HG03565 (cell line): Measurements from ENCODE around the gene UBE3A.
A peak's percentile ranks its signal among the peaks of the same experiment; 100 is the strongest.
"Not testable (repeated sequence)": the region's sequence is repeated elsewhere in the genome, so short reads cannot be mapped to it uniquely, and the experiment has no call there.

Source experiments
- ATAC-seq: cut with Tn5 transposase; IDR thresholded peaks from one replicate; pipeline ENCODE4 v1.9.1; 2021; ENCODE audit warnings: mild to moderate bottlenecking, moderate library complexity; ENCODE audit not compliant: unreplicated experiment

UBE3A gene

DNA sequence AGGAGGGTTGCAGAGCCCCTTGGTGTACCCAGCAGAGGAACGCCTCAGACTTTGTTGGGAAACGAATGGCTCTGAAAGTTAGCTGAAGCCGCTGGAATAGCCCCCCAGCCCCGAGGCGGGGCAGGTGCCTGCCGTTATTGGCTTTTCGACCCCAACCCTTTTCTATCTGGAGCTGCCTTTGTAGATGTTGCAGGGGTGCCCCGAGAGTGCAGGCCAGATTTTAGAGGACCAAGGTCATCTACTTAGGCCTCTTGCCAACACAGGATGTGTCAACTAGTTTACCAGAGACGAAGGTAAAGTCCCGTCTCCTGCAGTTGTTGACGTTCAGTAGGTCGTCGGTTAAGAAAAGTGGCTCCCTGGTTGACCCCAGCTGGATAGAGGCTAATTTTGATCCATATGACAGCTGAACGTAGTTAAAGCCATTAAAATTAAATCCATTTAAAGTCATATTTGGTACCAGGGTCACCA is 579 bp upstream of the UBE3A start:
- peak; percentile 3 for ATAC-seq

DNA sequence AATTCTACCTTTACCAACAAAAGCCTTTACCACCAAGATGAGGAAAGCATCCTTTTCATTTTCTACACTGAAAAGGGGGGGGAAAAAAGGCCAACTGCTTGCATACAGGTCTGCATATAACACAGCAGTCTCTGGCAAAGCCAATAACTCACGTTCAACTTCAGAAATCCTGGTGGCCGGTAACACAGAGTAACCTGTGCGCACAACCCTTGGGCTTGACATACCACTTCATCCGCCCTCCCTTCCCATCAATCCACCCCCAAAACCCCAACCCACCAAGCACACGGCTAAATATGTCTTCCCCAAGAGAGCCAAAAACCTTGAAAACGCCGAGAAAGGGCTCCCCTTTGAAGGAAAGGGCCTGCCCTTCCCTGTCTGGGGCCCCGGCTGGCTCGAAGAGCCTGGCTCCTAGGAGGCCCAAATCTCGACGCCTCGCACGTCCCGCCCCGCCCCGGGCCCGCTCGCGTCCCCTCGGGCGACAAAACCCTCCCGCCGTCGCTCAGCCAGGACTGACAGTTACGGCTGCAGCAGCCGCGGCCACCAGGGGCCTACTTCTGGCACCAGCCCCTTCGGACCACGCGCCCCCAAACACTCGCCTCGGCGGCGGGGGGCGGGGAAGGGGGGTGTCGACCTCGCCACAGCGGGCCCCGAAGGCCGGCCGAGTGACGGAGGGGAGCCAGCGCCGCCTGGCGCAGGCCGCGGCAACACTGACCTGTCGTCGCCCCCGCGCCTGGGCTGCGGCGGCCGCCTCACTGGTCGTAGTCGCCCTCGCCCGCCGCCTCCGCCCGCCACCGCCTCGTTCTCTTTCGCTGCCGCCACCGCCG is 835 bp downstream of the UBE3A start:
- ATAC-seq: peak; percentile 32

DNA sequence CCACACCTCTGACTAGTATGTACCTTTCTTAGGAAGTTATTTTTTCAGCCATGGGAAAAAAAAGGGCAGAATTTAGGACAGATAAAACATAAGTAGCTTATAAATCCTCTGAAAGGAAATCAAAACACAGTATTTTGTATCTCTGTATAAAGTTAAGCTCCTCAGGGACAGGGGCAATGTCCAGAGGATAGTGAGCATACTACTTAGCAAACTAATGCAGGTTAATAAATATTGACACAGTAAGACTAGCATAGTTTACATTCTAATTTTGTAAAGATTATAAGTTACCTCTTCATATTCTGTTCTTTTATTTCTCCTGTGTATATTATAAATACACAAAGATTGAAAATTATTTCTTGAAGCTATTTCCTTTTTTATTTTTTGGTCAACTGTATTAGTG is 2.1 kb downstream of the UBE3A start:
- no peak for ATAC-seq

DNA sequence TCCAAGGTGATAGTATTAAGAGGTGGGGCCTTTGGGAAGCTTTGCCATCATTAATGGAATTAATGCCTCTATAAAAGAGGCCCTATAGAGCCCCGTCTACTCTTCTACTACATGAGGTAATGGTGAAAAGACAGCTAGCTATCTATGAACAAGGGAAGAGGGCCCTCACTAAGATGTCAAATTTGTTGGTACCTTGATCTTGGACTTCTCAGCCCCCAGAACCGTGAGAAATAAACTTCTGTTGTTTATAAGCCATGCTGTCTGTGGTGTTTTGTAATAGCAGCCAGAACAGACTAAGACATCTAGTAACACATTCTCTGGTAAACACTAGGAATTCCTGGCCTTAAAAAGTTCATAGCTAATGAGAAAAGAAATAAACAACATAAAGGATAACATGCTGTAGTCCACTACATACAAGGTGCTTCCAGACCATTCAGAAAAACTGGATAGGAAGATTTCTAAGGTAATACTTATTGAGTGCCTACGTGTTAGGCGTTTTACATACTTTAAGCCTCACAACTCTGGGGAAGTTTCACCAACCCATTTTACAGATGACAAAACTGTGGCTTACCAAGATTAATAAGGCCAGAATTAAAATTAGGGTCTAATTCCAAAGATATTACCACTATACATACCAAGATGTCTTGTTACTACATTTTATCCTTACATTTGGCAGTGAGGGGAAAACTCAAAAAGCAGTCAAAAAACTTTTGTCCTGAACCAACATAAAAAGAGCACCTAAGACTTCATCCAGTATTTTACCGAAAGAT is 3.2 kb downstream of the UBE3A start:
- ATAC-seq: no peak

- no peak for ATAC-seq
Measured at GRCh38 chr15:25433118-25433865, 5.5 kb downstream of the UBE3A start.

- no peak for ATAC-seq
Measured at GRCh38 chr15:25431836-25432561, 6.8 kb downstream of the UBE3A start.

GRCh38 chr15:25427861-25428260 is 11.0 kb downstream of the UBE3A start:
- no peak for ATAC-seq

GRCh38 chr15:25426896-25427610 is 11.8 kb downstream of the UBE3A start:
- no peak for ATAC-seq

DNA sequence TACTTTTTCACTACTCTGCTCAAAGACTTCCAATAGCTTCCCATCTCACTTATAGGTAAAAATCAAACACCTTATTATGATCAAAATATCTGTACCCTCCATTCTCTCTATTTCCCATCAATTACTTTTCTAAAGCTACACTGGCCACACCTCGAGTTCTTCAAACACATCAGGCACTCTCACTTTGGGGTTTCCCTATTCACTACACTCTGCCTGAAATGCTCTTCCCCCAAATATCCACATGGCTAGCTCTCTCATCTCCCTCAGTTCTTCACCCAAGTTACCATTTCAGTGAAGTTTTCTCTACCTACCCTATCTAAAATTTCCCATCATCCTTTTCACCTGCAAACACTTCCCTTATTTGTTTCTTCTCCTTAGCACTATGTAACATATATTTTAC is 14.8 kb downstream of the UBE3A start:
- ATAC-seq: no peak

GRCh38 chr15:25422021-25422420 is 16.8 kb downstream of the UBE3A start:
- ATAC-seq: no peak

DNA sequence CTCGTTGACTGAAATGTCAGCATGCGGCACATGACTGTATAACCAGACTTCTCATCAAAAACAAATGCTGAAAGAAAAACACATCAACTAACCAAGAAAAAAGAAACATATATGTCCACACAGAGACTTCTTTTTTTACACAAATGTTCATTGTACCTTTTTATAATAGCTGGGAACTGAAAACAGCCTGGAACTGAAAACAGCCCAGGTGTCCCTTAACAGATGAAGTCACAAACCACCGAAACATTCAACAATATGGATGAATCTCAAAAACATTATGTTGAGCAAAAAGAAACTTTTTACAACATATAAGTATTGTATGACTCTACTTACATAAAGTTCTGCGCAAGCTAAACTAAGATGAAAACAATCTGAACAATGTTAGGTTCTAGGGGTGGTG is 20.6 kb downstream of the UBE3A start:
- no peak for ATAC-seq

DNA sequence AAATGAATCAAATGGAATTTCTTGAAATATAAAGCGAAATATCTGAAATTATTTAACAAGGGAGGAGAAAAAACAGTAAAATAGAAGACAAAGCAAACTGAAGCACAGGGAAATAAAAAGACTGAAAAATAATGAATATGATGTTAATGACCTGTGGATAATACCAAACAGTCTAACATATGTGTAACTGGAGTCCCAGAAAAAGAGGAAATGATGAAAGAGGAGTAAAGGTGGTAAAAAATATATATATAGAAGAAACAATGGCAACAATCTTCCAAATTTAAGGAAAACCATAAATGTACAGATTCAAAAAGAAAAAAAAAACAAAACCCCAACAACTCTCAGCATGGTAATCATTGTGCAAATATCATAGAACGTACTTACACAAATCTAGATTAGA is 21.2 kb downstream of the UBE3A start:
- no peak for ATAC-seq

DNA sequence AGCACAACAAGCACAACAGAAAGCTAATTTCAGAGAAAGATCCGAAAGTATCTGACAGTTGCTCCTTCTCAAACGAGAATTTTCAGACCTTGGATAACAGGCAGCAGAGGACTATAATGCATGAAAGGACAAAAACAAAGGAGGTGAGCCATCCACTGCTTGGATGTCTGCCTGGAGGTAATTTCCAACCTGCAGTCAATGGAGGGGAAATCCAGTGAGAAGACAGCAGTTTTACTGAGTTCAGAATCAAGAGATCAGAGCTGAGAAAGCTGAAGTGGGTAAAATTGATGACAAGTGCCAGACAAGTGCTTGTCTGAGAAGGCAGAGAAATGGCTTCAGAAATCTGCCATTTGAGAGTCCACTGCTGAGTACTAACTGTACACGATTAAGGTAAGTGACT is 22.1 kb downstream of the UBE3A start:
- ATAC-seq: peak; percentile 47

DNA sequence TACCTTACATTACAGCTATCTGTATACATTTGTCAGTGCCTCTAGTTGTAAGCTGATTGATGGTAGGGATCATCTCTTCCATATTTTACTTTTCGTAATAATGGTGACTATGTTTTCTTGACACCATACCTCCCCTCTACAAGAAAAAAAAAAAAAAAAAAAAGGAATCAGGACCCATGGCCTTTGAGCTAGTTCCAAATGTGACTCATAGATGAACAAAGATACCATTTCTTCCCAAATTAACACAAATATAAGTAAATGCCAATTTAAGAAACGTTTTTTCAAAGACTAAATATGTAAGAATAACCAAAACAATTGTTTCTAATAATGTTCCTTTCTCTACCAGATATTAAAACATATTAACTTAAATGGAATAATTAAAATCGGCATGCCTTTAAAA is 23.1 kb downstream of the UBE3A start:
- no peak for ATAC-seq

- ATAC-seq: no peak
Measured at GRCh38 chr15:25415217-25415616, 23.6 kb downstream of the UBE3A start.

DNA sequence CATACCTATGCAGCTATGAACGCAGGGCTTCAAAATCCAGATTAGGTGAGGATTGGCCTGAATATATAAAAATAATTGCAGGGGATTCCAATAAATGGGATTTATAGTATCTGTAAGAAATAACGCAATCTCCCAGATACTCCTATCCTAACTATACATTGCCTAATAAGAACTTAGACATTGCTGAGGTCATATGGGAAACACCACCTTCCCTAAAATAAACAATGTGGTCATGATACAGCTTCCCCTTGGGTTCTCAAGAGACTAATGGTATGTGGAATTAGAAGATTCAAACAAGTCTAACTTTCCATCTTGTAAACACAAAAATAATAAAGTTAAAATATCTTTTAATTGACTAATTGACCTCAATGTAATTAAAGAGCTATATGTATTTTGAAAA is 28.2 kb downstream of the UBE3A start:
- no peak for ATAC-seq

DNA sequence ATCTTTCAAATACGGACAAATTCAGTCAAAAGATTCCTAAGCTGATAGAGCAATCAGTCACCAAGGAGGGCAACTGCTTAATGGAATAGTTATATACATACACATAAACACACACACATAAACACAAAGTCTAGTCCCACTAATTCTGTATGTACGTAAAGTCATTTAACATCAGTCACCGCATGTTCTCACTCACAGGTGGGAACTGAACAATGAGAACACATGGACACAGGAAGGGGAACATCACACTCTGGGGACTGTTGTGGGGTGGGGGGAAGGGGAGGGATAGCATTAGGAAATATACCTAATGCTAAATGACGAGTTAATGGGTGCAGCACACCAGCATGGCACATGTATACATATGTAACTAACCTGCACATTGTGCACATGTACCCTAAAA is 29.1 kb downstream of the UBE3A start:
- ATAC-seq: not testable (repeated sequence)

DNA sequence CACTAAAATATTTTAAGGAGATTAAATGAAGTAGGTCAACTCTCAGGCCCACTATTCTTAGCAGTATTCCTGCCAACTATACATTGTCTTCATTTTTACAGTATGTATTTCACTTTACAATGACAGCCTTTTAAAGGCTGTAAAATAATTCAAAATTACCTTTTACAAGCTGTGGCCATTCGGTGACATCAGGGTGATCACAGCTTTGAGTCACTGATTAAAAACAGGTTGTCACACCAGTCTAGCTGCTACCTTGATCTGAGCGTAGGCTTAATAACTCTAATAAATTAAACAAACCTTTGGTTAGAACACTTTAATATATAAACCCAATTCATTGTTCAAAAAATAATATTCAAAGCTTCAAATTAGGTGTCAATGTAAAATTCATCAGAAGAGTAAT is 29.9 kb downstream of the UBE3A start:
- ATAC-seq: no peak

DNA sequence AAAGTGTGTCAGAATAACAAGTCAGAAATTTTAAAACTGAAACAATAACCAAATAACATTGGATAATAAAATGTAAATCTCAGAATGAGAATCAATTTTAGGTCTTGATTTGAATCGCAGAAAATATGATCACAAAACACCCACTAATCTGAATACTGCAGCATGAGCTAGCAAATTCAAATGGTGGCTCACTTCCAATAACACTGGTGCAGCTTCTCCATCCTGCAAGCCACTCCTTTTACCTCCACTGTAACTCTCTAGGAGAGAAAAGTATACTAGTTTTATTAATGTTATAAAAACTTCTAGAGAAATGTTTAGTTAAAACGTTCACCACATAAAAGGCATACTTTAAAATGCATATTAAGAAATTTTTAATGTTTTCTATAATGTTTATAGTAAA is 30.4 kb downstream of the UBE3A start:
- ATAC-seq: no peak

DNA sequence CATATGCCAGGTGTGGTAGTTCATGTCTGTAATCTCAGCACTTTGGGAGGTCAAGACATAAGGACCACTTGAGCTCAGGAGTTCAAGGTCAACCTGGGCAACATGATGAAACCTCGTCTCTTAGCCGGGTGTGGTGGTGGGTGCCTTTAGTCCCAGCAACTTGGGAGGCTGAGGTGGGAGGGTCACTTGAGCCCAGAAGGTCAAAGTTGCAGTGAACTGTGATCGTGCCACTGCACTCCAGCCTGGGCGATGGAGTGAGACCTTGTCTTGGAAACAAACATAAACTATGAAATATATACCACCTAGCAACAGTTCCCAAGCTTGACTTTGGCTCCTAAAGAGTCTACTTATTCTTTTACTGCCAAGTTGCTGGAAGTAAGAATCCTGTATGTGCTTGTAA is 30.9 kb downstream of the UBE3A start:
- no peak for ATAC-seq
